Loucy (cell line): ENCODE results near the gene PSMA2.

Experiments
- CTCF ChIP-seq: fragments of 200-600 bp; sonication (generic); conservative IDR thresholded peaks from 2 replicates; pipeline ENCODE4 v1.5.1; 2014; ENCODE audit warnings: mild to moderate bottlenecking, antibody characterized with exemption, low read length
- EZH2phosphoT487 ChIP-seq: fragments of 200-600 bp; IDR thresholded peaks from 2 replicates; pipeline ENCODE4 v1.6.1; 2018; ENCODE audit warnings: antibody characterized with exemption, mild to moderate bottlenecking, moderate library complexity, borderline replicate concordance

- TF ChIP-seq CTCF = no peak
- TF ChIP-seq EZH2phosphoT487 = no peak
These were observed 46.5 kb upstream of the PSMA2 start for GRCh38 chr7:42978496-42978895.
